Loucy (cell line): Measurements from ENCODE around the gene KRTAP10-12.
"Not testable (repeated sequence)": the region's sequence is repeated elsewhere in the genome, so short reads cannot be mapped to it uniquely, and the experiment has no call there.

Experiments used
- H2AFZ ChIP-seq: fragments of 200-600 bp; sonication (generic); 2 replicates; pipeline ENCODE4 v1.6.0; 2016; ENCODE audit warnings: antibody characterized with exemption, mild to moderate bottlenecking, low read length, moderate library complexity
- H3F3A ChIP-seq: fragments of 200-600 bp; 2 replicates; pipeline ENCODE4 v1.6.0; 2016; ENCODE audit warnings: antibody characterized with exemption, low read depth, mild to moderate bottlenecking
- H3K27me3 ChIP-seq: fragments of 200-600 bp; sonication (generic); 2 replicates; pipeline ENCODE4 v1.6.1; 2014; ENCODE audit warnings: low read length, mild to moderate bottlenecking; ENCODE audit not compliant: insufficient read depth, poor library complexity, severe bottlenecking
- H3K36me3 ChIP-seq: fragments of 200-600 bp; sonication (generic); 2 replicates; pipeline ENCODE4 v1.6.1; 2016; ENCODE audit warnings: low read length; ENCODE audit not compliant: insufficient read depth
- H3K4me1 ChIP-seq: fragments of 200-600 bp; sonication (generic); 2 replicates; pipeline ENCODE4 v1.5.1; 2014; ENCODE audit warnings: low read length, mild to moderate bottlenecking; ENCODE audit not compliant: insufficient read depth, poor library complexity, severe bottlenecking
- H3K4me2 ChIP-seq: fragments of 200-600 bp; sonication (generic); 2 replicates; pipeline ENCODE4 v1.6.0; 2014; ENCODE audit warnings: antibody characterized with exemption, low read length, low read depth, mild to moderate bottlenecking; ENCODE audit not compliant: poor library complexity, severe bottlenecking
- H3K4me3 ChIP-seq: fragments of 200-600 bp; sonication (generic); 2 replicates; pipeline ENCODE4 v1.5.1; 2014; ENCODE audit warnings: low read length, mild to moderate bottlenecking, mixed read lengths; ENCODE audit not compliant: poor library complexity, severe bottlenecking
- H3K79me2 ChIP-seq: fragments of 200-600 bp; sonication (generic); 2 replicates; pipeline ENCODE4 v1.6.1; 2014; ENCODE audit warnings: low read length; ENCODE audit not compliant: insufficient read depth
- H3K9ac ChIP-seq: fragments of 200-600 bp; sonication (generic); 2 replicates; pipeline ENCODE4 v1.6.0; 2014; ENCODE audit warnings: mild to moderate bottlenecking, low read depth, low read length, moderate library complexity; ENCODE audit not compliant: poor library complexity, severe bottlenecking
- H3K9me2 ChIP-seq: fragments of 200-600 bp; sonication (generic); replicated peaks from 2 replicates; pipeline ENCODE4 v1.6.1; 2016; ENCODE audit warnings: low read depth, low read length, mixed read lengths
- H3K9me3 ChIP-seq: fragments of 200-600 bp; sonication (generic); 2 replicates; pipeline ENCODE4 v1.6.1; 2014; ENCODE audit warnings: mild to moderate bottlenecking, antibody characterized with exemption, low read length, low read depth; ENCODE audit not compliant: insufficient read depth
- H4K20me1 ChIP-seq: fragments of 200-600 bp; sonication (generic); 2 replicates; pipeline ENCODE4 v1.6.0; 2014; ENCODE audit warnings: antibody characterized with exemption, low read length, mild to moderate bottlenecking; ENCODE audit not compliant: insufficient read depth, poor library complexity, severe bottlenecking
- EZH2phosphoT487 ChIP-seq: fragments of 200-600 bp; IDR thresholded peaks from 2 replicates; pipeline ENCODE4 v1.6.1; 2018; ENCODE audit warnings: antibody characterized with exemption, mild to moderate bottlenecking, moderate library complexity, borderline replicate concordance
- TF ChIP-seq, protein P1 (sequence below): fragments of 200-600 bp; sonication (generic); conservative IDR thresholded peaks from 2 replicates; pipeline ENCODE4 v1.5.1; 2014; ENCODE audit warnings: mild to moderate bottlenecking, antibody characterized with exemption, low read length

KRTAP10-12 gene

DNA sequence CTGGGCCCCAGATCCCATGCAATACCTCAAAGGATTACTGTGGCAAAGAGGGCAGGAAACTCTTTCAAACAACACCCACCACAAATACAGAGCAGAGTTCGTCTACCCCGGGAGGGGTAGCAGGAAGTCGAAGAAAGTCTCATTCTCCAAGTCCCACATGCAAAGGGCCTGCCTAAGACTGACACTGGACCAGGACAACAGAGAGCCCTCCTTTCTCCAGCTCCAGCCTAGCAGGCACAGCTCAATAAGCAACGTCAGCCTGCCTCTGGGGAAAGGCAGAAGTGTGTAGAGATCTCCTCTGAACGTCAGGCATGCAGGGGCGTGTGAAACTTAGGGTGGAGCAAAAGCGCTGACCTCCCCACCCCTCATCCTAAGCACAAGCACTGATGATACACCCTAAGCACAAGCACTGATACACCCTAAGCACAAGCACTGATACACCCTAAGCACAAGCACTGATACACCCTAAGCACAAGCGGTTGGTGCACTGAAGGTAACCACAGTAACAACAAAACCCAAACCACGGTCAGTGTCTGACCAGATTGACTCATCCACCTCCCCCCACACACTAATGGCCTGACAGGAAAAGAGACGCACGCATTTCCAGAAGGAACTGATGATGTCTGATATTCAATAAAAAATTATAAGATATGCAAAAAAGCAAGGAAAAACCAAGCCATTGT, 37.9 kb upstream of the KRTAP10-12 start:
- H2AFZ ChIP-seq, result no peak overlapping the region
- H3K9me2 ChIP-seq, result no peaks in the 10 kb centered on the region
- peaks cover 7% of the 10 kb centered on the region; the same call in 1 of the 2 replicates for H3K9me3 ChIP-seq
- H3K27me3 ChIP-seq, result no peaks in the 10 kb centered on the region
- no peak overlapping the region for H3K9ac ChIP-seq
- H4K20me1 ChIP-seq, result no peaks in the 10 kb centered on the region
- H3F3A ChIP-seq, result no peaks in the 10 kb centered on the region
- no peaks in the 10 kb centered on the region for H3K79me2 ChIP-seq
- H3K4me3 ChIP-seq, result no peak overlapping the region
- H3K36me3 ChIP-seq, result no peaks in the 10 kb centered on the region
- TF ChIP-seq EZH2phosphoT487, result no peak
- TF ChIP-seq, protein P1, sequence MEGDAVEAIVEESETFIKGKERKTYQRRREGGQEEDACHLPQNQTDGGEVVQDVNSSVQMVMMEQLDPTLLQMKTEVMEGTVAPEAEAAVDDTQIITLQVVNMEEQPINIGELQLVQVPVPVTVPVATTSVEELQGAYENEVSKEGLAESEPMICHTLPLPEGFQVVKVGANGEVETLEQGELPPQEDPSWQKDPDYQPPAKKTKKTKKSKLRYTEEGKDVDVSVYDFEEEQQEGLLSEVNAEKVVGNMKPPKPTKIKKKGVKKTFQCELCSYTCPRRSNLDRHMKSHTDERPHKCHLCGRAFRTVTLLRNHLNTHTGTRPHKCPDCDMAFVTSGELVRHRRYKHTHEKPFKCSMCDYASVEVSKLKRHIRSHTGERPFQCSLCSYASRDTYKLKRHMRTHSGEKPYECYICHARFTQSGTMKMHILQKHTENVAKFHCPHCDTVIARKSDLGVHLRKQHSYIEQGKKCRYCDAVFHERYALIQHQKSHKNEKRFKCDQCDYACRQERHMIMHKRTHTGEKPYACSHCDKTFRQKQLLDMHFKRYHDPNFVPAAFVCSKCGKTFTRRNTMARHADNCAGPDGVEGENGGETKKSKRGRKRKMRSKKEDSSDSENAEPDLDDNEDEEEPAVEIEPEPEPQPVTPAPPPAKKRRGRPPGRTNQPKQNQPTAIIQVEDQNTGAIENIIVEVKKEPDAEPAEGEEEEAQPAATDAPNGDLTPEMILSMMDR, result no peak
- H3K4me1 ChIP-seq, result no peaks in the 10 kb centered on the region
- H3K4me2 ChIP-seq, result no peak overlapping the region

GRCh38 chr21:44661567-44661966, 35.4 kb upstream of the KRTAP10-12 start:
- H3K9me3 ChIP-seq, H4K20me1 ChIP-seq, H3K27me3 ChIP-seq, H3K9me2 ChIP-seq, H3K79me2 ChIP-seq, H3K4me3 ChIP-seq, H3K4me2 ChIP-seq, H3K9ac ChIP-seq, H3F3A ChIP-seq, H3K36me3 ChIP-seq, H2AFZ ChIP-seq, H3K4me1 ChIP-seq: not testable (repeated sequence)

DNA sequence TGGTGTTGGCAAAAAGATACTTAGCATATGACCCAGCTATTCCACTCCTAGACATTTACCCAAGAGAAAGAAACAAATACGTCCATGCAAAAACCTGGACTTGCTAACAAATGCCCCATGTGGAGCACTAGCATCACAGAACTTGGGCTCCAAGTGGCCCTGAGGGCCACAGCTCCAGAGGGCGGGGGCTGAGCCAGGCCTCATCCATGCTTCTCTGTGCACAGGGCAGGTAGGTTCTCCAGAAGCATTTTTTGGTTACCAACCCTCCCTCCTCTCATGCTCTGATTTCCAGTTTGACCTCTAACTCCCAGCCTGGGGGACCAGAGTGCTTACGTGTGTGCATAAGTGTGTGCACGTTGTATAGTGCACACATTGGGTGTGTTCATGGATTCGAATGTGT, 32.3 kb upstream of the KRTAP10-12 start:
- Histone ChIP-seq H2AFZ (no peak overlapping the region), H3K4me2 (no peak overlapping the region), H3K79me2 (no peaks in the 10 kb centered on the region), H3K9me3 (peaks cover 3% of the 10 kb centered on the region; the same call in 1 of the 2 replicates), H3K9ac (no peak overlapping the region), H3K9me2 (no peaks in the 10 kb centered on the region), H3K27me3 (no peaks in the 10 kb centered on the region), H3K4me3 (no peak overlapping the region), H4K20me1 (no peaks in the 10 kb centered on the region), H3F3A (no peaks in the 10 kb centered on the region), H3K4me1 (no peaks in the 10 kb centered on the region), H3K36me3 (no peaks in the 10 kb centered on the region)
- TF ChIP-seq EZH2phosphoT487, result no peak
- TF ChIP-seq, protein P1, result no peak
